DOHH2 (cell line): Measurements from ENCODE around the gene MIX23.

Source experiments
- H3F3A ChIP-seq: fragments of 200-600 bp; sonication (generic), shearing (Covaris generic); 2 replicates; pipeline ENCODE4 v1.6.0; 2016; ENCODE audit warnings: antibody characterized with exemption, mild to moderate bottlenecking; ENCODE audit not compliant: control insufficient read depth, insufficient read depth
- H3K27ac ChIP-seq: fragments of 200-600 bp; sonication (generic); 2 replicates; pipeline ENCODE4 v1.5.1; 2014; ENCODE audit warnings: low read depth, mild to moderate bottlenecking, low read length, moderate library complexity
- H3K27me3 ChIP-seq: fragments of 200-600 bp; sonication (generic); 2 replicates; pipeline ENCODE4 v1.6.1; 2014; ENCODE audit warnings: mild to moderate bottlenecking, low read length, mixed read lengths; ENCODE audit not compliant: control insufficient read depth
- H3K36me3 ChIP-seq: fragments of 200-600 bp; sonication (generic); 2 replicates; pipeline ENCODE4 v1.6.1; 2014; ENCODE audit warnings: mild to moderate bottlenecking, low read length, moderate library complexity, mixed read lengths; ENCODE audit not compliant: control insufficient read depth
- H3K4me1 ChIP-seq: fragments of 200-600 bp; sonication (generic); 2 replicates; pipeline ENCODE4 v1.6.1; 2014; ENCODE audit warnings: mild to moderate bottlenecking, low read length, mixed read lengths; ENCODE audit not compliant: control insufficient read depth
- H3K4me2 ChIP-seq: fragments of 200-600 bp; sonication (generic); 2 replicates; pipeline ENCODE4 v1.6.0; 2014; ENCODE audit warnings: mild to moderate bottlenecking, low read length, moderate library complexity
- H3K4me3 ChIP-seq: fragments of 200-600 bp; sonication (generic); 2 replicates; pipeline ENCODE4 v1.5.1; 2014; ENCODE audit warnings: mild to moderate bottlenecking, low read length, mixed read lengths
- H3K79me2 ChIP-seq: fragments of 200-600 bp; sonication (generic); 2 replicates; pipeline ENCODE4 v1.6.1; 2014; ENCODE audit warnings: mild to moderate bottlenecking, low read length, mixed read lengths; ENCODE audit not compliant: control insufficient read depth
- H3K9me2 ChIP-seq: fragments of 200-600 bp; sonication (generic); replicated peaks from 2 replicates; pipeline ENCODE4 v1.6.1; 2014; ENCODE audit warnings: mild to moderate bottlenecking, low read length, mixed read lengths; ENCODE audit not compliant: control insufficient read depth
- H3K9me3 ChIP-seq: fragments of 200-600 bp; sonication (generic); 2 replicates; pipeline ENCODE4 v1.6.1; 2014; ENCODE audit warnings: antibody characterized with exemption, low read length, mixed read lengths; ENCODE audit not compliant: control insufficient read depth, insufficient read depth
- H4K20me1 ChIP-seq: fragments of 200-600 bp; sonication (generic); 2 replicates; pipeline ENCODE4 v1.6.0; 2014; ENCODE audit warnings: low read depth, mild to moderate bottlenecking, antibody characterized with exemption, low read length, moderate library complexity; ENCODE audit not compliant: control insufficient read depth, insufficient read depth
- CTCF ChIP-seq: fragments of 200-600 bp; sonication (generic); IDR thresholded peaks from one replicate; pipeline ENCODE4 v1.5.1; 2014; ENCODE audit warnings: antibody characterized with exemption, mild to moderate bottlenecking, low read depth, low read length; ENCODE audit not compliant: poor library complexity, severe bottlenecking
- EZH2phosphoT487 ChIP-seq: fragments of 200-600 bp; sonication (generic); IDR thresholded peaks from 2 replicates; pipeline ENCODE4 v1.6.1; 2017; ENCODE audit warnings: borderline replicate concordance, mild to moderate bottlenecking, antibody characterized with exemption, low read length, moderate library complexity, mixed read lengths

MIX23 gene

DNA sequence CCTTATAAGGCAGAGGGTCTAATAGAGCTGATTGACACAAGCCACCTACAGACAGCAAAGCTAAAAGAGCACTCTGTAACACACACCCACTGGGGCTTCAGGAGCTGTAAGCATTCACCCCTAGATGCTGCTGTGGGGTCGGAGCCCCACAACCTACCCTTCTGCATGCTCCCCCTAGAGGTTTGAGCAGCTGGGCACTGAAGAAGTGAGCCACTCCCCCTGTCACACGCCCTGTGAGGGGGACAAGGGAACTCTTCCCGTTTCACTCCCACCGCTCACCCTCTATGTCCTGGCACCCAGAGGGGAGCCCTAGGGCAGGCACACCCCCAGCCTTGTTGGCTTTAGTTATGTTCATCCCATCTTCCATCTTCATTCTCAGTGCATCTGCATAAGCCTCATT is 67.4 kb downstream of the MIX23 start:
- Histone ChIP-seq H3F3A (no peaks in the 10 kb centered on the region), H3K4me3 (no peak overlapping the region), H3K27ac (no peak overlapping the region), H3K27me3 (no peaks in the 10 kb centered on the region; the same call in 1 of the 2 replicates), H3K9me2 (no peaks in the 10 kb centered on the region), H3K4me2 (no peak overlapping the region), H3K9me3 (no peaks in the 10 kb centered on the region), H3K36me3 (no peaks in the 10 kb centered on the region), H3K79me2 (no peaks in the 10 kb centered on the region), H4K20me1 (no peaks in the 10 kb centered on the region), H3K4me1 (no peaks in the 10 kb centered on the region)
- TF ChIP-seq CTCF (no peak), EZH2phosphoT487 (no peak)

DNA sequence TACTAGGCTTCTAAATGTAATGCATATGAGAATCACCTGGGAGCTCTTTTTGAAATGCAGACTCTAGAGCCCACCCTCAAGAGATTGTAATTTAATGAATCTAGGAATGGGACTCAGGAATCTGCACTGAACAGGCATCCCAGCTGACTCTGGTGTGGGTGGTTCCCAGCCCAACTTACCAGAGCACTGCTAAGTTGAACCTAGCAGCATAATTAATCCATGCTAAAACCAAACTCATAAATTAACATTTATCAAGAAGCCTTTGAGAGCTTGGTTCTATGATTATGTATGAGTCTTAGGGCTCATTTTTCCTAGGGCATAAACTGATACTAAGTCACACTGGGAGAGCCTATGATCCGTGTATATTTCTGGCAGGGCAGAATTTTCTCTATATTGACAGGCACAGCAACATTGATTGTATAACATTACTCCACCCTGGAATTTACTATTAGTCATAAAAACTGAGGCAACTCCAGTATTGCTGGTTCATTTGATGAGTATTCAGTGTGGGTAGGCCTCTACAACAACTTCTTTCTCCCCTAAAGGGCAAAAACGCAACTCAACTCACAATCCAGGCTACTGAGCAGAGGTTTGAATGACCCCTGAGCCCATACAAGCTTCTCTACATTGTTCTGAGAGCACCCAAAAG is 68.7 kb downstream of the MIX23 start:
- no peaks in the 10 kb centered on the region for H3K9me3 ChIP-seq
- H3K9me2 ChIP-seq, result no peaks in the 10 kb centered on the region
- no peaks in the 10 kb centered on the region for H3K36me3 ChIP-seq
- H3K4me1 ChIP-seq, result no peaks in the 10 kb centered on the region
- H4K20me1 ChIP-seq, result no peaks in the 10 kb centered on the region
- no peaks in the 10 kb centered on the region for H3K79me2 ChIP-seq
- TF ChIP-seq CTCF (no peak), EZH2phosphoT487 (no peak)
- no peaks in the 10 kb centered on the region; the same call in 1 of the 2 replicates for H3K27me3 ChIP-seq
- H3K4me2 ChIP-seq, result no peak overlapping the region
- H3K27ac ChIP-seq, result no peak overlapping the region
- H3K4me3 ChIP-seq, result no peak overlapping the region
- no peaks in the 10 kb centered on the region for H3F3A ChIP-seq

GRCh38 chr3:122313281-122313680 is 69.8 kb downstream of the MIX23 start:
- no peaks in the 10 kb centered on the region; the same call in 1 of the 2 replicates for H3K27me3 ChIP-seq
- no peaks in the 10 kb centered on the region for H3F3A ChIP-seq
- H4K20me1 ChIP-seq, result no peaks in the 10 kb centered on the region
- H3K36me3 ChIP-seq, result no peaks in the 10 kb centered on the region
- H3K4me2 ChIP-seq, result no peak overlapping the region
- H3K4me3 ChIP-seq, result no peak overlapping the region
- H3K79me2 ChIP-seq, result no peaks in the 10 kb centered on the region
- no peak overlapping the region for H3K27ac ChIP-seq
- H3K4me1 ChIP-seq, result no peaks in the 10 kb centered on the region
- no peaks in the 10 kb centered on the region for H3K9me2 ChIP-seq
- H3K9me3 ChIP-seq, result no peaks in the 10 kb centered on the region
- no peak for TF ChIP-seq CTCF
- TF ChIP-seq EZH2phosphoT487, result no peak
